ENCODE measurements around the gene TAF3. TPM values are rescaled to one million over a fixed set of nuclear protein-coding genes. Genes with fewer than 3 reads are reported as not detected.

TAF3 gene
- total RNA-seq, 1 donor from 2014 or later = 6.2 TPM

GRCh38 chr10:7829289-7829834 is 11.1 kb downstream of the TAF3 start:
- Mint-ChIP-seq H3K27ac (ENCODE audit: unreplicated experiment) (no peak overlapping the region), H3K4me1 (ENCODE audit: low read depth) (peaks cover 23% of the 10 kb centered on the region)
- TF ChIP-seq CTCF (IDR thresholded peaks at IDR 0.05) = no peak

GRCh38 chr10:7832060-7832459 is 13.8 kb downstream of the TAF3 start:
- Mint-ChIP-seq H3K9me3 (ENCODE audit: low read depth) (no peaks in the 10 kb centered on the region), H3K4me1 (ENCODE audit: low read depth) (peaks cover 19% of the 10 kb centered on the region), H3K27me3 (ENCODE audit: low read depth) (no peaks in the 10 kb centered on the region), H3K27ac (ENCODE audit: unreplicated experiment) (peak overlapping the region; percentile 19), H3K36me3 (ENCODE audit: low read depth) (peaks cover 6% of the 10 kb centered on the region), H3K4me3 (ENCODE audit: unreplicated experiment) (no peak overlapping the region)
- no peak for DNase-seq (ENCODE audit: low spot score)
- TF ChIP-seq CTCF (IDR thresholded peaks at IDR 0.05) = no peak

More at GRCh38 chr10:7829289-7829834, 11.1 kb downstream of the TAF3 start:
- Mint-ChIP-seq H3K9me3 (ENCODE audit: low read depth) (no peaks in the 10 kb centered on the region), H3K27me3 (ENCODE audit: low read depth) (no peaks in the 10 kb centered on the region), H3K4me3 (ENCODE audit: unreplicated experiment) (no peak overlapping the region), H3K36me3 (ENCODE audit: low read depth) (peaks cover 11% of the 10 kb centered on the region)
- no peak for DNase-seq (ENCODE audit: low spot score)

- Mint-ChIP-seq H3K9me3 (ENCODE audit: low read depth) (no peaks in the 10 kb centered on the region), H3K36me3 (ENCODE audit: low read depth) (peaks cover 4% of the 10 kb centered on the region), H3K27me3 (ENCODE audit: low read depth) (no peaks in the 10 kb centered on the region), H3K4me1 (ENCODE audit: low read depth) (peaks cover 16% of the 10 kb centered on the region), H3K27ac (ENCODE audit: unreplicated experiment) (no peak overlapping the region), H3K4me3 (ENCODE audit: unreplicated experiment) (no peak overlapping the region)
- no peak for TF ChIP-seq CTCF (IDR thresholded peaks at IDR 0.05)
- no peak for DNase-seq (ENCODE audit: low spot score)
Observed at GRCh38 chr10:7833210-7833609, 14.9 kb downstream of the TAF3 start.

GRCh38 chr10:7834262-7834661 is 16.0 kb downstream of the TAF3 start:
- H3K9me3 Mint-ChIP-seq (ENCODE audit: low read depth) = no peaks in the 10 kb centered on the region
- H3K4me3 Mint-ChIP-seq (ENCODE audit: unreplicated experiment) = no peak overlapping the region
- peaks cover 3% of the 10 kb centered on the region for H3K36me3 Mint-ChIP-seq (ENCODE audit: low read depth)
- no peaks in the 10 kb centered on the region for H3K27me3 Mint-ChIP-seq (ENCODE audit: low read depth)
- no peak overlapping the region for H3K27ac Mint-ChIP-seq (ENCODE audit: unreplicated experiment)
- DNase-seq (ENCODE audit: low spot score) = no peak
- H3K4me1 Mint-ChIP-seq (ENCODE audit: low read depth) = peaks cover 16% of the 10 kb centered on the region
- no peak for TF ChIP-seq CTCF (IDR thresholded peaks at IDR 0.05)

GRCh38 chr10:7836571-7836970 is 18.3 kb downstream of the TAF3 start:
- peaks cover 2% of the 10 kb centered on the region for H3K36me3 Mint-ChIP-seq (ENCODE audit: low read depth)
- no peak for TF ChIP-seq CTCF (IDR thresholded peaks at IDR 0.05)
- no peak overlapping the region for H3K27ac Mint-ChIP-seq (ENCODE audit: unreplicated experiment)
- no peak overlapping the region for H3K4me3 Mint-ChIP-seq (ENCODE audit: unreplicated experiment)
- H3K27me3 Mint-ChIP-seq (ENCODE audit: low read depth) = no peaks in the 10 kb centered on the region
- H3K4me1 Mint-ChIP-seq (ENCODE audit: low read depth) = peaks cover 10% of the 10 kb centered on the region
- no peak for DNase-seq (ENCODE audit: low spot score)
- H3K9me3 Mint-ChIP-seq (ENCODE audit: low read depth) = no peaks in the 10 kb centered on the region

All from chondrocyte (in vitro differentiated cells).